Activated T-helper 2 cell treated with anti-CD3 and anti-CD28 coated beads, Interferon-gamma antibody, Interleukin-2, Interleukin-4, amounts not matched to agents 10 μg/mL and 5 μg/mL and 100 μg/mL, durations not matched to agents 14 hours and 24 hours and 36 hours (primary cell): Measurements from ENCODE around the gene RALGPS1. TPM values are rescaled to one million over a fixed set of nuclear protein-coding genes. Genes with fewer than 3 reads are reported as not detected.

Experiments used
- DNase-seq: peaks from one replicate; pipeline ENCODE4 v3.0.0; 2021; ENCODE audit warnings: low spot score
- H3K27ac Mint-ChIP-seq: one replicate; pipeline ENCODE4 v1.8.0; 2021; ENCODE audit warnings: mixed read lengths
- H3K27me3 Mint-ChIP-seq: one replicate; pipeline ENCODE4 v1.8.0; 2021; ENCODE audit warnings: low read depth, mixed read lengths
- H3K36me3 Mint-ChIP-seq: one replicate; pipeline ENCODE4 v1.8.0; 2021; ENCODE audit warnings: low read depth, mixed read lengths
- H3K4me1 Mint-ChIP-seq: one replicate; pipeline ENCODE4 v1.8.0; 2021; ENCODE audit warnings: low read depth, mixed read lengths
- H3K4me3 Mint-ChIP-seq: one replicate; pipeline ENCODE4 v1.8.0; 2021; ENCODE audit warnings: low read depth, mild to moderate bottlenecking, moderate library complexity, mixed read lengths
- H3K9me3 Mint-ChIP-seq: one replicate; pipeline ENCODE4 v1.8.0; 2021; ENCODE audit warnings: mixed read lengths
- intact Hi-C: fragments of 100-400 bp; cut with micrococcal nuclease; formaldehyde crosslinking; loops from one replicate; pipeline ENCODE4 v1.15.1; 2023
- total RNA-seq: library from RNA; stranded (reverse); gene quantifications from 2 replicates; pipeline ENCODE4 v1.2.3, GENCODE V29; 2022

The RALGPS1 gene
- total RNA-seq, 1 donor from 2014 or later: 2.4 TPM

DNA sequence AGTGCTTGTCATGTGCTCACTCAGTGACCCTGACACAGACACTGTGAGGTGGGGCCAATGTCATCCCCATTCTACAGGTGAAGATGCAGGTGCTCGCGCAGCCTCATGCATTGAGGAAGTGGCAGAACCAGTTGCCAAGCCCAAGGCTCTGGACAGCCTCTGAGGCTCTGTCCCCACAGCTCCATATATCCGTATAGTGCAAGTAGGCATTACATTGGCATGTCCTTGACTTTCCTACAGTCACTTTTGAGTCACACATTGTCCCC, 266.7 kb downstream of the RALGPS1 start:
- H3K4me1 Mint-ChIP-seq: no peaks in the 10 kb centered on the region
- H3K9me3 Mint-ChIP-seq: no peaks in the 10 kb centered on the region
- no peak overlapping the region for H3K27ac Mint-ChIP-seq
- no peak overlapping the region for H3K4me3 Mint-ChIP-seq
- H3K36me3 Mint-ChIP-seq: no peaks in the 10 kb centered on the region
- intact Hi-C loops: no loop called here
- H3K27me3 Mint-ChIP-seq: no peaks in the 10 kb centered on the region
- DNase-seq: no peak

DNA sequence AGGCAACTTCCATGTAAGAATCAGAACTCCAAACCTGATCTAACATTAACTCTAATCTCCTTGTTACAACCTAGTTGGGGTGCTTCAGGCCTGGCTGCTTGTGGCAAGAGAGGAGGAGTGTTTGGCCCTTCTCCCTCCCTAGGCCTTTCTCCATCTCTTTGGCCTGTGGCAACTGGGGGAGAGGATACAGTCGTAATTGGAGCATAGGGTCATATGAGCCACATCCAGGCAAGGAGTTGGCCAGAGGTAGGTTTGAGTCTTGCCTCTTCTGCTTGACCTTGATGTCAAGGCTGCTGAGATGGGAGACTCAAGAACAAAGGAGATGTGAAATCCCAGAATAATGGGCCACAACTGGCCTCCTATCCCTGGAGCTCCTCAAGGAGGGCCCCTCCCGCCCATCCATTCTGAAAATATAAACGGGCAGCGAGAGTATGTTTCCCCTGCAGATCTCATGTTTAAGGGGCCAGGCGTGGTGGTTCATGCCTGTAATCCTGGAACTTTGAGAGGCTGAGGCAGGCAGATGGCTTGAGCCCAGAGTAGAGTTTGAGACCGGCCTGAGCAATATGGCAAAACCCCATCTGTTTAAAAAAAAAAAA, 267.1 kb downstream of the RALGPS1 start:
- Mint-ChIP-seq H3K36me3 (no peaks in the 10 kb centered on the region), H3K4me1 (no peaks in the 10 kb centered on the region), H3K27ac (no peak overlapping the region), H3K4me3 (no peak overlapping the region), H3K9me3 (no peaks in the 10 kb centered on the region), H3K27me3 (no peaks in the 10 kb centered on the region)
- no peak for DNase-seq
- intact Hi-C loops: no loop called here

DNA sequence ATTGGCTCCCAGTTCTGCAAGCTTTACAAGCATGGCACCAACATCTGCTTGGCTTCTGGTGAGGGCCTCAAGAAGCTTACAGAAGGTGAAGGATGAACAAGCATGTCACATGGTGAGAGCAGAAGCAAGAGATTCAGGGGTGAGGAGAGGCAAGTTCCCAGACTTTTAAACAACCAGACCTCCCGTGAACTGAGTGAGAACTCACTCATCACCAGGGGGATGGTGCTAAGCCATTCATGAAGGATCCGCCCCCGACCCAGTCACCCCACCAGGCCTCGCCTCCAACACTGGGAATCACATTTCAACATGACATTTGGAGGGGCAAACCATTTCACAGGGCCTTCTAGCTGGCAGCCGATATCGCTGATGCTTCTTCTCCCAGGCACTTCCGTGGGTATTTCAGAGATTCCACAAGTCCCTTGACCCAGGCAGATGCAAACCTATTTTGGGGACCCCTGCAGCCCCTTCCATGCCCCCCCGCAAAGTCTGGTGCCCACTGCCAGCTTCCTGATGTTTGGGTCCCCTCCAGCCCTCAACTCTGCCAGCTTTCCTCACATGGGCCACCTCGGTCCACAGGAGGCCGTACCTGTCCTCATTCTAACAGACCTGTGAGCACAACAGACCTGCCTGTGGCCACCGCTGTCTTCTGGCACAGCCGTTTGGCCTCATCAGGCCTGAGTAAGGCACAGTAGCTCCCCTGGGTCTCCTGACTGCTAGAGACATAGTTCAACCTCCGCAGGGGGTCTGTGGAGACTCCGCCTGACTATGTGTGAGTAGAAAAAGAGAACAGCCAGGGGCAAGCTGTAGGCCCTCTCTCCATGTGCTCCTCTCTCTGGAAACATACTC, 268.5 kb downstream of the RALGPS1 start:
- intact Hi-C loops: no loop called here
- DNase-seq: no peak
- Mint-ChIP-seq H3K4me1 (no peaks in the 10 kb centered on the region), H3K4me3 (no peak overlapping the region), H3K36me3 (no peaks in the 10 kb centered on the region), H3K27ac (no peak overlapping the region), H3K27me3 (no peaks in the 10 kb centered on the region), H3K9me3 (no peaks in the 10 kb centered on the region)

DNA sequence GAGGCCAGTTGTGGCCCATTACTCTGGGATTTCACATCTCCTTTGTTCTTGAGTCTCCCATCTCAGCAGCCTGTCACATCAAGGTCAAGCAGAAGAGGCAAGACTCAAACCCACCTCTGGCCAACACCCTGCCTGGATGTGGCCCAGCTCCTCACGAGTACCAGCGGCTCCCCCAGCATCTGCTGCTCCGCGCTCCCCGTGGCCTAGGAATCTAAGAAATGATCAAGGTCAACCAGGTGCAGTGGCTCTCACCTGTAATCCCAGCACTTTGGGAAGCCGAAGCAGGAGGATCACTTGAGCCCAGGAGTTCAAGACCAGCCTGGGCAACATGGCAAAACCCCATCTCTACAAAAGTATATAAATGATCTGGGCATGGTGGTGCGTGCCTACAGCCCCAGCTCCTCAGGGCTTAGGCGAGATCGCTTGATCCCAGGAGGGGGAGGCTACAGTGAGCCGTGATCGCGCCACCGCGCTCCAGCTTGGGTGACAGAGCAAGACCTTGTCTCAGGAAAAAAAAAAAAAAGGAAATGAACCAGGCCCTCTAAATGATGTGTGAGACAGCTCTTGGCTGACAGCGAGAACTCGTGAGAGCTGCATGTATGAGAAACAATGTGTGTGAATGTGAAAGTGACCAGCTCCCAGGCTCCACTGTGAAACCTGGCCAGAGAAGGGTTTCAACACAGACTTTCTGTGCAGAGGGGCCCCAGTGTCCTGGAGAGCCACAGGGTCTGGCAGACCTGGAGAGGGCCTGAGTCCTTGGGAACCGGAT, 269.4 kb downstream of the RALGPS1 start:
- Mint-ChIP-seq H3K9me3 (no peaks in the 10 kb centered on the region), H3K4me1 (peaks cover 2% of the 10 kb centered on the region), H3K27me3 (no peaks in the 10 kb centered on the region), H3K27ac (no peak overlapping the region), H3K4me3 (no peak overlapping the region), H3K36me3 (no peaks in the 10 kb centered on the region)
- intact Hi-C loops: no loop called here
- DNase-seq: no peak

DNA sequence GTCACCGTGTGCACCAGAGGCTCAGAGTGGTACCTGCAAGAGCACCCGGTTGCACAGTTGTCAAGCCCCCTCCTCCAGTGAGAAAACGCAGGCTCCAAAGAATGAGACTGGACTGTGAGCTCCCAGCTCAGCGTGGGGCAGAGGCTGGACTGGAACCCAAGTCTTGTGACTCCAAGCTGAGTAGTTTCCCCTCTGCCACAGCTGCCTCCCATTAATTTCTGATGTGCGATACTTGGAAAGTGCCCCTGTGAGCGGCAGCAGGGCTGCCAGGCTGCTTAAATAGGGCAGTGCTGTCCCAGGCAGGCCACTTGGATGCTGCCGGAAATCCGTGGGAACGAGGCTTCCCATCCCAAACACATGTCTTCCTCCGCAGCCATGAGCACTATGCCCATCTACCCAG, 270.1 kb downstream of the RALGPS1 start:
- no peak overlapping the region for H3K27ac Mint-ChIP-seq
- H3K9me3 Mint-ChIP-seq: no peaks in the 10 kb centered on the region
- intact Hi-C loops: no loop called here
- no peak for DNase-seq
- H3K27me3 Mint-ChIP-seq: no peaks in the 10 kb centered on the region
- H3K4me3 Mint-ChIP-seq: no peak overlapping the region
- H3K4me1 Mint-ChIP-seq: peaks cover 3% of the 10 kb centered on the region
- H3K36me3 Mint-ChIP-seq: no peaks in the 10 kb centered on the region

DNA sequence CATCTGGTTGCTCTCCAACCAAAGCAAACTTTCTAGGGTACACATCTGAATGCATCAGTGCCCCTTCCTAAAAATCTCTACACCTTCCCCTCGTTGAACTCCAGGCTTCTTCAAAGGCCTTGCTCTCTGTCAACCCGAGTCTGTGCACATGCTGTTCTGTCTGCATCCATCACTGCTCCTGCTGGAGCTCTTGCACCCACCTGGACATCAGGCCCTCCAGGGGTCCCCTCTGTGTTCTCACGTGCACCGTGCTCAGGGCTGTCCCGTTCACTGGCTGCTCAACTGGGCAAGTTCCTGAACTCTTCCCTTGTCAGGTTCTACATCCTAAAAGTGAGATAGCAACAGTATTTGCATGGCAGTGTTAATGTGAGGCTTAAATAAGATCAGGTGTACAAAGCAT, 270.6 kb downstream of the RALGPS1 start:
- Mint-ChIP-seq H3K4me1 (peaks cover 3% of the 10 kb centered on the region), H3K27ac (no peak overlapping the region), H3K9me3 (no peaks in the 10 kb centered on the region), H3K36me3 (no peaks in the 10 kb centered on the region), H3K27me3 (peaks cover 3% of the 10 kb centered on the region), H3K4me3 (no peak overlapping the region)
- no peak for DNase-seq
- intact Hi-C loops: no loop called here

DNA sequence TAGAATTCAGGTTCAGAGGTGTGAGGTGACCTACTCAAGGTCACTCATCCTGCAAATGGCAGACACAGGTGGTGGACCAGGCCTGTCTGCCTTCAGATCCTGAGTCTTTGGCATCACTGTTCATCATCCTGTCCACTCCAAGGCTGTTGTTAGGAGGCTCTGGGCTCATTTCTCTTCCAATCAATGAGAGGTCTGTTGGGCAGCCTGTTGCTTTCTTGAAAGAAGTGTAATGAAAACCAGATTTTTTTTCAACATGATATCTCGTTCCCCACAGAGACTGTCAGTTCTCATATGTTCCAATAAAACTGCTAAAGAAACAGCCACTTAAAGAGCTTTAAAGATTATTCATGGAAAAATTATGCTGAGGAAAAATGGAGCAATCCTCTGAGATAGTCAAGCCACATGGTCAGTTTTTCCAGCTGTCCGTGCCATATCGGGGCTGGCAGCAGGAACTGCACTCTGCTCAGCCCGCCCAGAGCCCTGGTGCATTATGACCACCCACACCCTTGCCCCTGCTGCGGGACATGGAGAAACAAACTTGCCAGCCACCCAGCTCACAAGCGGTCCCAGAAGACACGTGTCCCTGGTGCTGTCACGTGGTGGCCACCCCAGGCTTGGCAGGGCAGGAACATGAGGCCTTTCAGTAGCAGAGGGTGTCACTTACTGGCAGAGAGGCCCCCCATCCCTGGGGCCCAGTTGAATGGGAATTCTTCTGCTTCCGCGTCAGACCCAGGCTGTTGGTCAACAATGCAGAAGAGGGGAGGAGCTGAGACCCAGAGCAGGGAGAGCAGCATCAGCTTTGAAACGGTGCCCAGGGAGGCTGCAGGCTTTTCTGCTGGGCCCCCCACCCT, 271.6 kb downstream of the RALGPS1 start:
- no peaks in the 10 kb centered on the region for H3K36me3 Mint-ChIP-seq
- intact Hi-C loops: no loop called here
- peaks cover 8% of the 10 kb centered on the region for H3K27me3 Mint-ChIP-seq
- H3K9me3 Mint-ChIP-seq: no peaks in the 10 kb centered on the region
- H3K4me3 Mint-ChIP-seq: no peak overlapping the region
- H3K27ac Mint-ChIP-seq: no peak overlapping the region
- DNase-seq: no peak
- peaks cover 3% of the 10 kb centered on the region for H3K4me1 Mint-ChIP-seq

DNA sequence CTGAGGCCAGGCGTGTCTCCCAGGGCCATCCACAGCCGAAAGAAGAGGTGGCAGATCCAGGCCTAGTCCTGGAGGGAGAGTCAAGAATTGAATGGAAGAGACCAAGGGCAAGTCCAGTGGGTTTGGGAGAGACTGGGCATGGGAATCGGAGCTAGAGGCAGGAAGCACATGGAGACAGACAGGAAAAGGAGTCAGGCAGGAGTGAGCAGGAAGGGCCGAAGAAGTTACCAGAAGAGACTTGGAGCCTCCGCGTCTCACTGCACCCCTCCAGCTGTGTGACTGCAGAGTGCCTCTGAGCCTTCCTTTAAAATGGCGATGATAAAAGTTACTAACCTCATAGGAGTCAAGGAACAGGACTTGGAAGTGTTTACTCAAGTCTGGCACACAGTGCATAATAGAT, 272.2 kb downstream of the RALGPS1 start:
- intact Hi-C loops: no loop called here
- DNase-seq: no peak
- no peaks in the 10 kb centered on the region for H3K9me3 Mint-ChIP-seq
- H3K27me3 Mint-ChIP-seq: peaks cover 11% of the 10 kb centered on the region
- no peaks in the 10 kb centered on the region for H3K36me3 Mint-ChIP-seq
- peaks cover 3% of the 10 kb centered on the region for H3K4me1 Mint-ChIP-seq
- H3K27ac Mint-ChIP-seq: no peak overlapping the region
- no peak overlapping the region for H3K4me3 Mint-ChIP-seq

DNA sequence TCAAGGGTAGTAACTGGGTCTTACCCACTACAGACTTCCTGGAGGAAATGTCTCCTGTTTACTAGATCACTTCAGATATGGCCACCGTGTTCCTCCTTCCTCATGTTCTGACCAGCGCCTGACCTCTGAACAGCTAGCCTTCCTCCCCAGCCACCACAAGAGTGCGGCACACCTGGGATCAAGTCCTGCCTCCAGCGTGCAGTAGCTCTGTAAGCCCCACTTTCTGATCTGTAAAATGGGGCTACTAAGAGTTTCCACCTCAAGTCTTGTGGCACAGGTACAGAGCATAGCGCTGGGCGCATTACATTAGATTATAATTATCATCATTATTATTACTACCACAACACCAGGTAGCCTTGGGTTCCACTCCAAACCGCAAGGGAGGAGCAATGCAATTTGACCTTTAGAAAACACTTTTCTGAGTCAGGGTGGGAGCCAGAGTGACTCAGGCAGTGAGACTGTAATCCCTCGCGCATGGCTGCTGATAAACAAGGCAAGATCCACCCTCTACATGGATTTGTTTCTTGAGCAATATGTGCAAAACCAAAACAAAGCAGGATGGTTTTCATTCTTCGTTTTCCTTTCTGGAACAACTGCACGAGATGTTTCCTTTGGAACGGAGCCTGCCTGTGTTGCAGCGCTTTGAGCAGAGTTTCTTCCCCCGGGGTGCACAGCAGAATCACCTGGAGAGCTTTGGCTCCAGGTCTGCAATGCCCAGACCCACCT, 272.8 kb downstream of the RALGPS1 start:
- Mint-ChIP-seq H3K27me3 (peaks cover 15% of the 10 kb centered on the region), H3K4me3 (no peak overlapping the region), H3K36me3 (no peaks in the 10 kb centered on the region), H3K9me3 (no peaks in the 10 kb centered on the region), H3K4me1 (peaks cover 3% of the 10 kb centered on the region), H3K27ac (no peak overlapping the region)
- DNase-seq: no peak
- intact Hi-C loops: no loop called here

DNA sequence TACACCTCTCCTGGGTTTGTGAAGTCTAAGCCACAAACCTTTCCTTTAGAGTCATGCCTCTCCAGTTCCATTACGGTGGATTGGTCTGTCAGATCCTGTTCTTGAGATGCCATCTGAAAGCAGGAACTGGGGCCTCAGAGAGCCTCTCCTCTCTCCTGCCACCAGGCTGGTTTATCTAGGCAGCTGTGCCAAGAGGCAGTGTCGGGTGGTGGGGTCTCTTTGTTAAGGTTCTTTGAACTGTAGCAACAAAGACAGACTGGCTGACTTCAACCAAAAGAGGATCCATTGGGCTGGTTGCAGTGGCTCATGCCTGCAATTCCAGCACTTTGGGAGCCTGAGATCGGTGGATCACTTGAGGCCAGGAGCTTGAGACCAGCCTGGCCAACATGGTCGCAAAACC, 273.8 kb downstream of the RALGPS1 start:
- intact Hi-C loops: no loop called here
- no peaks in the 10 kb centered on the region for H3K9me3 Mint-ChIP-seq
- no peaks in the 10 kb centered on the region for H3K36me3 Mint-ChIP-seq
- H3K4me3 Mint-ChIP-seq: no peak overlapping the region
- no peak overlapping the region for H3K27ac Mint-ChIP-seq
- peaks cover 21% of the 10 kb centered on the region for H3K27me3 Mint-ChIP-seq
- no peak for DNase-seq
- H3K4me1 Mint-ChIP-seq: peaks cover 3% of the 10 kb centered on the region

DNA sequence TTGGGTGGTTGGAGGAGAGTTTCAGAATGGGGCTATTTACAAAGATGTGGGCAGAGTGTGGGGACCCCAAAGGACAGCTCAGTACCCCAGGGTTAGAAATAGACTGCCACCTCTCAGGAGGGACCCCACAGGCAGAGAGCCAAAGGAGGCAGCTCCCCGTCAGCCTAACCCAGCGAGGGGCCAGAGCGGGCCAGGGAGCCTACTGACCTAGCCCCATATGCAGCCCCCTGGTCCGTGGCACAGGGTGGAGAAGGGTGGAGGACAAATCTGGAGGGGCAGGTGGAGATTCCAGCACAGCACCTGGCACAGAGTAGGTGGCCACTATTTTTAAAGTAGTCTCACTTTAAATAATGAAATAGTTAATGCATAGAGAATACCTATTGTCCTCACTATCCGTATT, 275.0 kb downstream of the RALGPS1 start:
- H3K36me3 Mint-ChIP-seq: no peaks in the 10 kb centered on the region
- DNase-seq: no peak
- intact Hi-C loops: no loop called here
- no peaks in the 10 kb centered on the region for H3K9me3 Mint-ChIP-seq
- peaks cover 3% of the 10 kb centered on the region for H3K4me1 Mint-ChIP-seq
- no peak overlapping the region for H3K4me3 Mint-ChIP-seq
- H3K27ac Mint-ChIP-seq: no peak overlapping the region
- H3K27me3 Mint-ChIP-seq: peaks cover 21% of the 10 kb centered on the region

DNA sequence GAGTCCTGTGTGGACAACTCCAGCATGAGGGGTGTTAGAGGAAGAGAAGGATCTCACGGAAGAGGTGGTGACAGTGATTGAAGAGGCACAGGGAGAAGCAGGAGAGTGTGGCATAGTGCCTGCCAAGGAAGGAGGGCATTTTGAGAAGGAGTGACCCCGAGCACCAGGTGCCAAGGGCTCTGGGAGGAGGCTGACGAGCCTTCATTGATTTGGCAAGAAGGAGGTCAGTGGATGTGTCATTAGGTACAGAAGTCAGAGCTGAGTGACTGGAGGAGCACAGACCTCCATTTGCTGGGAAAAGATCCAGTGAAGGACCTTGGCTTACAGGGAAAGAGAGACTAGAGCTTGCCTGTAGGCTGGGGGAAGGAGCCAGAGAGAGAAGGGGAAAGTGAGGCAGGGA, 278.2 kb downstream of the RALGPS1 start:
- Mint-ChIP-seq H3K36me3 (no peaks in the 10 kb centered on the region), H3K27ac (no peak overlapping the region), H3K4me1 (peaks cover 3% of the 10 kb centered on the region), H3K27me3 (peaks cover 23% of the 10 kb centered on the region), H3K4me3 (no peak overlapping the region), H3K9me3 (no peaks in the 10 kb centered on the region)
- no peak for DNase-seq
- intact Hi-C loops: no loop called here
